ENCODE data around the gene SLC2A9. TPM values are rescaled to one million over a fixed set of nuclear protein-coding genes. Genes with fewer than 3 reads are reported as not detected.

The SLC2A9 gene
- total RNA-seq, 2 donors from 2014 or later: 9.8 to 15.3 TPM

- Histone ChIP-seq H3K36me3 (no peaks in the 10 kb centered on the region), H3K4me1 (replicated peaks) (no peaks in the 10 kb centered on the region), H3K9me3 (no peaks in the 10 kb centered on the region), H3K27ac (no peak overlapping the region), H3K27me3 (replicated peaks; ENCODE audit: insufficient read depth) (no peaks in the 10 kb centered on the region), H3K4me3 (no peak overlapping the region)
- TF ChIP-seq CTCF (IDR thresholded peaks at IDR 0.05): no peak
- TF ChIP-seq POLR2A (IDR thresholded peaks at IDR 0.05): no peak
- TF ChIP-seq POLR2AphosphoS5 (IDR thresholded peaks at IDR 0.05): no peak
- intact Hi-C loops (cut with DNase I): no loop called here
- DNase-seq (ENCODE audit: low spot score): no peak
- 61% methylated on average over 6 of the region's 6 CpGs for WGBS
These were observed 24.8 kb downstream of the SLC2A9 start for GRCh38 chr4:9996319-9997110.

- 67% methylated on average over 3 of the region's 3 CpGs for WGBS
- Histone ChIP-seq H3K9me3 (no peaks in the 10 kb centered on the region), H3K4me3 (no peak overlapping the region), H3K27me3 (replicated peaks; ENCODE audit: insufficient read depth) (no peaks in the 10 kb centered on the region), H3K27ac (no peak overlapping the region), H3K4me1 (replicated peaks) (no peaks in the 10 kb centered on the region), H3K36me3 (no peaks in the 10 kb centered on the region)
- DNase-seq (ENCODE audit: low spot score): no peak
- intact Hi-C loops (cut with DNase I): no loop called here
- TF ChIP-seq POLR2A (IDR thresholded peaks at IDR 0.05): no peak
These were observed 26.9 kb downstream of the SLC2A9 start for GRCh38 chr4:9994246-9994847.

- DNase-seq (ENCODE audit: low spot score): no peak
- H3K36me3 ChIP-seq: no peaks in the 10 kb centered on the region
- no peaks in the 10 kb centered on the region for H3K4me1 ChIP-seq (replicated peaks)
- intact Hi-C loops (cut with DNase I): no loop called here
- H3K4me3 ChIP-seq: no peak overlapping the region
- no peaks in the 10 kb centered on the region for H3K27me3 ChIP-seq (replicated peaks; ENCODE audit: insufficient read depth)
- no peak for TF ChIP-seq CTCF (IDR thresholded peaks at IDR 0.05)
- TF ChIP-seq POLR2A (IDR thresholded peaks at IDR 0.05): no peak
- TF ChIP-seq POLR2AphosphoS5 (IDR thresholded peaks at IDR 0.05): no peak
- H3K9me3 ChIP-seq: no peaks in the 10 kb centered on the region
- H3K27ac ChIP-seq: no peak overlapping the region
- WGBS: 70% methylated on average over 10 of the region's 10 CpGs
These were observed 31.2 kb downstream of the SLC2A9 start for GRCh38 chr4:9989918-9990635.

- intact Hi-C loops (cut with DNase I): no loop called here
- WGBS: 40% methylated on average over 2 of the region's 2 CpGs
- no peak for DNase-seq (ENCODE audit: low spot score)
These were observed 32.4 kb downstream of the SLC2A9 start for GRCh38 chr4:9988933-9989332.

More at GRCh38 chr4:9988933-9989332, 32.4 kb downstream of the SLC2A9 start:
- Histone ChIP-seq H3K27me3 (replicated peaks; ENCODE audit: insufficient read depth) (no peaks in the 10 kb centered on the region), H3K27ac (no peak overlapping the region), H3K4me3 (no peak overlapping the region), H3K36me3 (no peaks in the 10 kb centered on the region), H3K4me1 (replicated peaks) (no peaks in the 10 kb centered on the region), H3K9me3 (no peaks in the 10 kb centered on the region)
- no peak for TF ChIP-seq POLR2AphosphoS5 (IDR thresholded peaks at IDR 0.05)
- no peak for TF ChIP-seq CTCF (IDR thresholded peaks at IDR 0.05)
- no peak for TF ChIP-seq POLR2A (IDR thresholded peaks at IDR 0.05)
